DND-41 (cell line): ENCODE results near the gene SECISBP2.
A peak's percentile ranks its signal among the peaks of the same experiment; 100 is the strongest.

Source experiments
- ATAC-seq: fragments of 200-7000 bp; cut with Tn5 transposase; 3 replicates; pipeline ENCODE4 v1.9.1; 2021; ENCODE audit warnings: low read depth; ENCODE audit not compliant: insufficient read depth
- DNase-seq: peaks from one replicate; pipeline ENCODE4 v3.0.0-alpha.2; 2020
- H2AFZ ChIP-seq: 2 replicates; pipeline ENCODE4 v1.6.0; 2012; ENCODE audit warnings: low read depth, low read length
- H3K27ac ChIP-seq: 2 replicates; pipeline ENCODE4 v1.5.1; 2012; ENCODE audit warnings: low read length, inconsistent platforms
- H3K27me3 ChIP-seq: fragments of 200-600 bp; sonication (generic); 2 replicates; pipeline ENCODE4 v1.6.0; 2012; ENCODE audit warnings: low read length, mild to moderate bottlenecking, inconsistent platforms; ENCODE audit not compliant: insufficient read depth, poor library complexity
- H3K36me3 ChIP-seq: 2 replicates; pipeline ENCODE4 v1.5.1; 2012; ENCODE audit warnings: low read length, inconsistent platforms; ENCODE audit not compliant: insufficient read depth
- H3K4me1 ChIP-seq: 2 replicates; pipeline ENCODE4 v1.5.1; 2012; ENCODE audit warnings: mild to moderate bottlenecking, low read length; ENCODE audit not compliant: insufficient read depth
- H3K4me2 ChIP-seq: 2 replicates; pipeline ENCODE4 v1.6.0; 2012; ENCODE audit warnings: mild to moderate bottlenecking, moderate library complexity, low read length, inconsistent platforms; ENCODE audit not compliant: insufficient read depth
- H3K4me3 ChIP-seq, 2 experiments: fragments of 200-600 bp in 1 of 2; shearing (Covaris generic) in 1 of 2; 2 replicates each; pipeline ENCODE4 v1.5.1; 2012 to 2016; ENCODE audit warnings: inconsistent platforms in 2 of 2, low read length in 2 of 2, mild to moderate bottlenecking in 2 of 2, low read depth in 1 of 2, moderate library complexity in 1 of 2
- H3K79me2 ChIP-seq: 2 replicates; pipeline ENCODE4 v1.6.0; 2012; ENCODE audit warnings: low read length, inconsistent platforms; ENCODE audit not compliant: insufficient read depth
- H3K9ac ChIP-seq: 2 replicates; pipeline ENCODE4 v1.6.0; 2012; ENCODE audit warnings: low read depth, mild to moderate bottlenecking, inconsistent platforms, low read length, moderate library complexity
- H3K9me3 ChIP-seq: 2 replicates; pipeline ENCODE4 v1.5.1; 2012; ENCODE audit warnings: low read length, moderate library complexity, mild to moderate bottlenecking, inconsistent platforms; ENCODE audit not compliant: insufficient read depth, severe bottlenecking
- H4K20me1 ChIP-seq: 2 replicates; pipeline ENCODE4 v1.6.0; 2012; ENCODE audit warnings: low read length; ENCODE audit not compliant: insufficient read depth
- CTCF ChIP-seq: IDR thresholded peaks from 2 replicates; pipeline ENCODE4 v1.5.1; 2012; ENCODE audit warnings: borderline replicate concordance, low read length, moderate library complexity, mild to moderate bottlenecking; ENCODE audit not compliant: poor library complexity, severe bottlenecking; ENCODE audit errors: extremely low read depth
- EZH2 ChIP-seq: IDR thresholded peaks from 3 replicates; pipeline ENCODE4 v1.6.1; 2012; ENCODE audit warnings: borderline replicate concordance, low read depth, mild to moderate bottlenecking, moderate library complexity, low read length, inconsistent platforms; ENCODE audit not compliant: severe bottlenecking

The SECISBP2 gene

DNA sequence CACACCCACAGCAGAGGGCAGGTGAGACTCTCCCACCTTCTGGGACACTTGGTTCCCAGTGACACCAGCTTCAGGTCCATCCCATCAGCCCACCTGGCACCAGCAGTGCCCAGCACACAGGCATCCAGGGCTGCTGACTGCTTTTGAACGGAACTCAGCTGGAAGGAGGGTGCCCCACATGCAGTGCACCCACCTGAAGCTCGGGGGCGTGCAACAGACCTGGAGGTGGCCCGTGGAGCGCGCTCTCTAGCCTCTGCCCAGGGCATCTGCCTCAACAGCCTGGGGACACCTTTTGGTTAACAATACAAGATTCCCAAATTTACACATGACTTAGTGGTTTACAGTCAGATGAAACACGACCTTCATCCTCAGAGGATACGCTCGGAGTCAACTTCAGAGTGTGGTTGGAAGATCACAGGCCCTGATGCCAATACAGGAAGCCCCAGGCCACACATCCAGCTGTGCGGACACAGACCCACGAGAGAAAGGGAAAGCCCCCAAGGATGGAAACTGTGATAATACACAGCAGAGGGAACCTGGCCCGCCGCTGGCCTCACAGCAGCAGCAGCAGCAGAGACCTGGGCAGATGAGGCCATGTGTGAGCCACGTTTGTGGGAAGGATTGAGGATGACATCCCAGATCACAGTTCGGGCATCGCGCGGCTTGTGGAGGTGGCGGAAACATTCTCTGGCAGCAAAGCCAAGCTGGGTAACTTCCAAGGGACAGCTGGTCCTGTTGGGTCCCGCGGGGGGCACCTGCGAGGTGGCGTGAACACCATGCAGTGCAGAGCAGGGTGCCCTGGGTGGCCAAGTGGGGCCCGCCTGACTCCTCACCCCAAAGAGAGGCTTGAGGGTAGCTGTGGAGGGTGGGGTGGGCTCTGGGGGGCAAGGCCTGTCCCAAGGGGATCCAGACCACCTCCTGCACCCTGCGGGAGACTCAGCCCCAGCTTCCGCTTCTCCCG, 64.0 kb downstream of the SECISBP2 start:
- no peaks in the 10 kb centered on the region for H3K9me3 ChIP-seq
- no peak overlapping the region for H2AFZ ChIP-seq
- ATAC-seq (0 out of 3 replicates have a peak, but pooled peaks have one; percentile 16), DNase-seq (no peak)
- H3K4me3 ChIP-seq, result no peak overlapping the region
- H3K27ac ChIP-seq, result no peak overlapping the region
- peaks cover 98% of the 10 kb centered on the region for H3K36me3 ChIP-seq
- H3K4me1 ChIP-seq, result no peaks in the 10 kb centered on the region
- H4K20me1 ChIP-seq, result peaks cover 25% of the 10 kb centered on the region
- no peak for TF ChIP-seq EZH2
- no peak for TF ChIP-seq CTCF
- no peaks in the 10 kb centered on the region for H3K27me3 ChIP-seq
- H3K4me2 ChIP-seq, result no peak overlapping the region
- H3K79me2 ChIP-seq, result no peaks in the 10 kb centered on the region
- H3K9ac ChIP-seq, result no peak overlapping the region

DNA sequence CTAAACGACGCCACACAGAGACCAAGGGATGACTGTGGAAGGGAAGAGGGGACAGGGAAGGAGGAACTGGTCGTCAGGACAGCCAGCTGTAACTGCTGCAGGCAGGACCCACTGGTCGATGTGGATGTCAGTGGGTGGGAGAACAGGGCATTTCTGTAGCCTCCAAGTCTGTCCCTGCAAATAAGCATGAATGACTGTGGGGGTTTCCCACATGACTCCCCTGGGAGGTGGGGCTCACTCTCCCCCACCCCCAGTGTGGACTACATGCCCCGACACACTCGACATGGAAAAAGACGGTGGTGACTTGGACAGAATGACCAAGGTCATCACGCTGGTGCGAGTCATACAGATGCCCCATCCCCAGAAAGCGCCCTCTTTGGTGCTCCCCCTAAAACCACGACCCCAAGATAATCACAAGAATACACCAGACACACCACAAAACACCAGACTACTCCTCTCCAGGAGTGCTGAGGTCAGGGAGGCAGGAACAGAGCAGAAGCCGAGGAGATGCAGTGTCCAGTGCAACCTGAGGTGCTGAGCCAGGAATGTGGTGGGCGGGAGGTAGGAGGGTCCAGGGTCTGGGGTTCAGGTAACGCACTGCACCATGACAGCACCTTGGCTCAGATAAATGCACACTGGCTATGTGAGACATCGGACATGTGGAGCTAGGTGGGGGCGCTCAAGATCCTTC, 64.9 kb downstream of the SECISBP2 start:
- DNase-seq, result no peak
- no peak for TF ChIP-seq EZH2
- peak; percentile 1 for TF ChIP-seq CTCF
- no peaks in the 10 kb centered on the region for H3K9me3 ChIP-seq
- no peaks in the 10 kb centered on the region for H3K79me2 ChIP-seq
- no peak overlapping the region for H3K9ac ChIP-seq
- no peak overlapping the region for H3K4me3 ChIP-seq
- ATAC-seq, result no peak
- peak overlapping the region; percentile 8; the same call in 1 of the 2 replicates for H3K27ac ChIP-seq
- H2AFZ ChIP-seq, result no peak overlapping the region
- H3K27me3 ChIP-seq, result no peaks in the 10 kb centered on the region
- no peak overlapping the region for H3K4me2 ChIP-seq
- H3K4me1 ChIP-seq, result no peaks in the 10 kb centered on the region
- H4K20me1 ChIP-seq, result peaks cover 21% of the 10 kb centered on the region
- peaks cover 98% of the 10 kb centered on the region for H3K36me3 ChIP-seq

DNA sequence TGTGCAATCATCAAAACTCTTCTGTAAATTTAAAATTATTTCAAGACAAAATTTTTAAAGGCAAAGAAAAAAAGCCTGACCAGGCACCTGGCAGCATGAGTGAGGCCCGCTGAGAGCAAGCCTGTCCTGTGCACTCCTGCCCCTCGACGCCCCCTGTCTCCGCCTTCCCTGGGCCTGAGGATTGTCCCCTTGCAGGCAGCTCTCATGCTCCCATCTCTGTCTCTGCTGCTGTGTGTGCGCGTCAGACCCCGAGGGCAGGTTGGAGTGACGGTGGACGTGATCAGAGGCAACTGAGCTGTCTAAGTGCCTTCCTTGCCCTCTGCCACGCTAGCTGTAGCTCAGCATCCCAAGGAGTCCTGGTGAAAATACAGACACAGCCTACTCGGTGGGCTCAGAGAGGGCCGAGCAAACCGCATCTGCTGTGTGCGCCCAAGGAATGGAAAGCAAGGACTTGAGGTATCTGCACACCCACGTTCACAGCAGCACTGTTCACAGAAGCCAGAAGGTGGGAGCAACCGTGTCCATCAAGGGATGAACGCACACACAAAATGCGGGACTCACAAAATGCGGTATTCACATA, 65.5 kb downstream of the SECISBP2 start:
- peaks cover 21% of the 10 kb centered on the region for H4K20me1 ChIP-seq
- H3K4me2 ChIP-seq, result no peak overlapping the region
- ATAC-seq (no peak), DNase-seq (no peak)
- no peak overlapping the region for H3K9ac ChIP-seq
- no peak overlapping the region for H3K27ac ChIP-seq
- H3K36me3 ChIP-seq, result peaks cover 98% of the 10 kb centered on the region
- TF ChIP-seq EZH2, result no peak
- no peak for TF ChIP-seq CTCF
- H3K4me1 ChIP-seq, result no peaks in the 10 kb centered on the region
- H3K27me3 ChIP-seq, result no peaks in the 10 kb centered on the region
- no peak overlapping the region for H2AFZ ChIP-seq
- H3K4me3 ChIP-seq, result no peak overlapping the region
- H3K9me3 ChIP-seq, result no peaks in the 10 kb centered on the region
- H3K79me2 ChIP-seq, result no peaks in the 10 kb centered on the region
